GM10266 (cell line): ENCODE results near the gene MAP2K6.
A peak's percentile ranks its signal among the peaks of the same experiment; 100 is the strongest.

Experiments
- DNase-seq: peaks from one replicate; pipeline ENCODE4 v3.0.0; 2012; ENCODE audit errors: extremely low spot score
- TF ChIP-seq, protein P1 (sequence below): IDR thresholded peaks from 2 replicates; pipeline ENCODE4 v1.5.1; 2012; ENCODE audit warnings: mild to moderate bottlenecking, low read depth; ENCODE audit not compliant: control insufficient read depth, insufficient read depth; ENCODE audit errors: missing control alignments

Gene MAP2K6

DNA sequence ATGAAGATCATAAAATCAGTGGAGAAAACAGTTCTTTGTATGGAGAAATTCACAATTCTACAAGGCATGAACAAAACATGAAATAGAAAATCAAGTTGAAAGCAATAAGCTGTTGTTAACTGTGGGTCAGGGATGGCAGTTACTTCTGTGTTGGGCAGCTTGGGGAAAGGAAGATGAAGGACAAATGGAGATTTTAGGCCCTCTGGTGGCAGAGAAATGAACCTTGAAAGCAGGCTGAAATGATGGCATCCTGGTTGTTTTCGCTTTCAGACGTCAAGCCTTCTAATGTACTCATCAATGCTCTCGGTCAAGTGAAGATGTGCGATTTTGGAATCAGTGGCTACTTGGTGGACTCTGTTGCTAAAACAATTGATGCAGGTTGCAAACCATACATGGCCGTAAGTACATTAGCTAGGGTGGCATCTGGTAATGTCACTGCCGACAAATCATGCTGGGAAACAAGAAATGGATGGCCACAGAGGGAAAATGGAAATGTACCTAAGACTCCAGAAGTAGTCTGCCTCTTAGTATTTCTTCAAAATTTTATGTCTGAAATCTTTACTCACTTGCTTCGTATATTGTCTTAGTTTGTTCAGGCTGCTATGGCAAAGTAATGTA lies 108.9 kb downstream of the MAP2K6 start:
- DNase-seq: peak; percentile 31
- TF ChIP-seq, protein P1, sequence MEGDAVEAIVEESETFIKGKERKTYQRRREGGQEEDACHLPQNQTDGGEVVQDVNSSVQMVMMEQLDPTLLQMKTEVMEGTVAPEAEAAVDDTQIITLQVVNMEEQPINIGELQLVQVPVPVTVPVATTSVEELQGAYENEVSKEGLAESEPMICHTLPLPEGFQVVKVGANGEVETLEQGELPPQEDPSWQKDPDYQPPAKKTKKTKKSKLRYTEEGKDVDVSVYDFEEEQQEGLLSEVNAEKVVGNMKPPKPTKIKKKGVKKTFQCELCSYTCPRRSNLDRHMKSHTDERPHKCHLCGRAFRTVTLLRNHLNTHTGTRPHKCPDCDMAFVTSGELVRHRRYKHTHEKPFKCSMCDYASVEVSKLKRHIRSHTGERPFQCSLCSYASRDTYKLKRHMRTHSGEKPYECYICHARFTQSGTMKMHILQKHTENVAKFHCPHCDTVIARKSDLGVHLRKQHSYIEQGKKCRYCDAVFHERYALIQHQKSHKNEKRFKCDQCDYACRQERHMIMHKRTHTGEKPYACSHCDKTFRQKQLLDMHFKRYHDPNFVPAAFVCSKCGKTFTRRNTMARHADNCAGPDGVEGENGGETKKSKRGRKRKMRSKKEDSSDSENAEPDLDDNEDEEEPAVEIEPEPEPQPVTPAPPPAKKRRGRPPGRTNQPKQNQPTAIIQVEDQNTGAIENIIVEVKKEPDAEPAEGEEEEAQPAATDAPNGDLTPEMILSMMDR: peak; percentile 68

- TF ChIP-seq, protein P1: no peak
- DNase-seq: no peak
Measured at GRCh38 chr17:69524854-69525253, 110.4 kb downstream of the MAP2K6 start.

DNA sequence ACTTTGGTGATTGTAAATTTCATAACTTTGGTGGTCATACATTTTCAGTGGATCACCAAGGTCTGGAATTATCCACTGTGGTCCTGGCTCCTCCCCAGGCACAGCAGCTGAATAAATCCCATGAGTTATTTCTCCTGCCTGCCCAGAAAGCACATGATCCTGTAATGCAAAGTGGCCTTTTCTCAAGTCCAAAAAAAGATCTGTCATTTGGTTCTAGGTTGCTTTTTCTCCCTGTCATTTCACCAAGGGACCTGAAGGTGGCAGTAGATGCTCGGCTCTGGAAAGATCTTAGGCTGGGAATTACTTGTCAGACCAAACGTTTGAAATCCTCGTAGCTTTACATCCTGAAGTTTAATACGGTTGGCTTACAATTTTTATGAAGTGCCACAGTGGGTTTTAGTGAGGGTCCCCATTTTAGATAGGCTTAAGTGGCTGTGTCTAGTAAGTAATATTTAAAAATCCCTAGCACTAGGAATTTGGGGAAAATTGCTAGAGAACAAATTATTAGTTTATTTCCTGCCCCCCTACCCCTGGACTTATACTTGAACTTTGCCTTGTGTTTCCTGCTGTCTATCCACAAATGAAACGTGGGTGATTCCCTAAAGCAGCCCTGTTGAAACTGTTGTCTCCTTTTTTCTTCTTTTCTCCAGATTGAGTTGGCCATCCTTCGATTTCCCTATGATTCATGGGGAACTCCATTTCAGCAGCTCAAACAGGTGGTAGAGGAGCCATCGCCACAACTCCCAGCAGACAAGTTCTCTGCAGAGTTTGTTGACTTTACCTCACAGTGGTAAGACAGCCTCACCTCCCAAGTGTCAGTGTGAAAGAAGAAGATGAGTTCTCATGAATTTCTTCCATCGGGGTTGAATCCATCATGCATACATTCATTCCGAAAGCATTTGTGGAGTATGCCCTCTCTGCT lies 111.7 kb downstream of the MAP2K6 start:
- TF ChIP-seq, protein P1: peak; percentile 67
- DNase-seq: peak; percentile 25

DNA sequence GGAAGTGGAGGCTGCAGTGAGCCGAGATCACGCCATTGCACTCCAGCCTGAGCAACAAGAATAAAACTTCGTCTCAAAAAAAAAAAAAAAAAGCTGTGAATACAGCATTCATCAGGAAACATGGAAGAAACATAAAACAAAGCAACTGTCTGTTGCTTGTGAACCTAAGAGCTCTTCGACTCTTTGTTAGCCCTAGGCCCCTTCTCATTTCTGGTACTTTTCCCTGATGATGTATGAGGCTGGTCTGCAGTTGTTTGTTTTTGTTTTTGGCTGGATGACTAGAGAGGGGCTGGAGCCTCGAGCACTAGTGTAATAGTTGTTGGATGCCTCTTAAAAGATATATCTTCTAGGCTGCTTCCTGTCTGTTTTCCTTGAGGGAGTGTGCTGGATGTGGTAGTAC lies 113.5 kb downstream of the MAP2K6 start:
- TF ChIP-seq, protein P1: no peak
- DNase-seq: no peak

- DNase-seq: no peak
- TF ChIP-seq, protein P1: no peak
Measured at GRCh38 chr17:69533481-69534234, 119.2 kb downstream of the MAP2K6 start.

- DNase-seq: no peak
- TF ChIP-seq, protein P1: no peak
Measured at GRCh38 chr17:69534235-69534621, 119.7 kb downstream of the MAP2K6 start.
